ENCODE data around the gene RBP5.

DNA sequence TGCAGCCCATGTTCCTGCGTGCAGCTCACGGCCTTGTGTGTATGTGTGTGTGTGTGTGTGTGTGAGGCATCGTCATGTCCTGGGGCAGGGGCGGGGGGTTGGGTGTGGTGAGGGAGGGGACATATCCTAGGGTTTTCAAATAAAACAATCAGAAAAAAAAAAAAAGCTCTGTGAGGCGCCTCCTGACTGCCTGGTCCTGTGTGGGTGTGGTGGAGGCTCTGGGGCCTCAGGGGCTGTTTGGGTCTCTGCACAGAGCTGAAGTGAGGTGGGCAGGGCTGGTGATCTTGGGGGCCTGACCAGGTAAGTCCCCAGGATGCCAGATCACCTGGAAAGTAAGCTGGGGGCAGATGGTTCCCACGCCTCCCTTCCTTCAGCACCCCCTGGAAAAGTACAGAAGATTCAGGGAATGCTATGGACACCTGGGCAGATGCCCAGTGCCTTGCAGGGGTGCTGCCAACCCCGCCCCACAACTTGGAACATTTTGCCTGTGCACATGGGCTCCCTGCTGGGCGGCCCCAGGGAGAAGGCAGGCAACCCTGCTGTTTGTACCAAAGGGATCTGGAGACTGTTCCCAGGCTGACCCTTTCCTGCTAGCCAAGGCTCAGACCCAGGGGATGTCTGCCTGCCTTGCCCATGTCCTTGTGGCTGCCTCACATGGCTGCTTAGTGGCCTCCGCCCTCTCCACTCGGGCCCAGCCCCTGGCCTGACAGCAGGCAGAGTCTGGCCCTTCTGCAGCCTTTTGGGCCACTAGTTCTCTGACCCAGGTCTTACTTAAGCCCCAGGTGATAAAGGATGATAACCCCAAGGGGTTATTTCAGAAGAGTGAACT is 30.3 kb upstream of the RBP5 start:
- TF ChIP-seq, protein P1, sequence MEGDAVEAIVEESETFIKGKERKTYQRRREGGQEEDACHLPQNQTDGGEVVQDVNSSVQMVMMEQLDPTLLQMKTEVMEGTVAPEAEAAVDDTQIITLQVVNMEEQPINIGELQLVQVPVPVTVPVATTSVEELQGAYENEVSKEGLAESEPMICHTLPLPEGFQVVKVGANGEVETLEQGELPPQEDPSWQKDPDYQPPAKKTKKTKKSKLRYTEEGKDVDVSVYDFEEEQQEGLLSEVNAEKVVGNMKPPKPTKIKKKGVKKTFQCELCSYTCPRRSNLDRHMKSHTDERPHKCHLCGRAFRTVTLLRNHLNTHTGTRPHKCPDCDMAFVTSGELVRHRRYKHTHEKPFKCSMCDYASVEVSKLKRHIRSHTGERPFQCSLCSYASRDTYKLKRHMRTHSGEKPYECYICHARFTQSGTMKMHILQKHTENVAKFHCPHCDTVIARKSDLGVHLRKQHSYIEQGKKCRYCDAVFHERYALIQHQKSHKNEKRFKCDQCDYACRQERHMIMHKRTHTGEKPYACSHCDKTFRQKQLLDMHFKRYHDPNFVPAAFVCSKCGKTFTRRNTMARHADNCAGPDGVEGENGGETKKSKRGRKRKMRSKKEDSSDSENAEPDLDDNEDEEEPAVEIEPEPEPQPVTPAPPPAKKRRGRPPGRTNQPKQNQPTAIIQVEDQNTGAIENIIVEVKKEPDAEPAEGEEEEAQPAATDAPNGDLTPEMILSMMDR (conservative IDR thresholded peaks at IDR 0.05; ENCODE audit: low read depth, low read length), result no peak
- no peak for TF ChIP-seq EZH2 (IDR thresholded peaks at IDR 0.05; ENCODE audit: low read length, unreplicated experiment)
- no peak for TF ChIP-seq EZH2phosphoT487 (IDR thresholded peaks at IDR 0.05; ENCODE audit: borderline replicate concordance, low read length)
